ENCODE measurements around the gene DNAJC22. TPM values are rescaled to one million over a fixed set of nuclear protein-coding genes. Genes with fewer than 3 reads are reported as not detected.
A peak's percentile ranks its signal among the peaks of the same experiment; 100 is the strongest.

Gene DNAJC22
- total and polyA plus RNA-seq, 11 donors, result 0.08 to 4.4 (median 0.52) TPM; not detected in 4

GRCh38 chr12:49345051-49345824 lies 1.4 kb upstream of the DNAJC22 start:
- intact Hi-C loops (cut with DNase I), result loop anchor here in 1 of 10 donors (5.0 kb wide), 1 partner anchor 58 kb away; no protein-coding TSS in a partner anchor
- DNase-seq (peak in 2 of 5 donors; percentile 27 to 74), ATAC-seq (peak in 2 of 4 donors; percentile 5)
- peak overlapping the region in 11 of 12 donors; percentile 21 to 57 (median 45) for H3K4me3 ChIP-seq
- 2 to 4% (median 3%) methylated on average over 34 to 70 of the region's 70 CpGs for WGBS, 4 donors
- peaks cover 12 to 60% (median 50%) of the 10 kb centered on the region in 12 donors for H3K4me1 ChIP-seq
- no peaks in the 10 kb centered on the region for H3K9me3 ChIP-seq
- TF ChIP-seq CTCF (IDR thresholded peaks at IDR 0.05) (no peak), POLR2A (IDR thresholded peaks at IDR 0.05) (no peak)
- no peak overlapping the region for H3K27ac ChIP-seq
- no peaks in the 10 kb centered on the region for H3K36me3 ChIP-seq
- H3K27me3 ChIP-seq, result peaks cover 28 to 90% (median 60%) of the 10 kb centered on the region in 9 donors

- no peaks in the 10 kb centered on the region for H3K36me3 ChIP-seq
- intact Hi-C loops (cut with DNase I), result loop anchor here in 1 of 10 donors (5.0 kb wide), 1 partner anchor 59 kb away; no protein-coding TSS in a partner anchor
- DNase-seq, result no peak
- no peak overlapping the region for H3K27ac ChIP-seq
- H3K4me3 ChIP-seq, result peak overlapping the region in 11 of 12 donors; percentile 21 to 57 (median 45)
- no peak for ATAC-seq
- H3K27me3 ChIP-seq, result peaks cover 28 to 94% (median 58%) of the 10 kb centered on the region in 9 donors
- TF ChIP-seq CTCF (IDR thresholded peaks at IDR 0.05), result no peak
- H3K4me1 ChIP-seq, result peaks cover 12 to 60% (median 50%) of the 10 kb centered on the region in 12 donors
- H3K9me3 ChIP-seq, result no peaks in the 10 kb centered on the region
- 1 to 4% (median 2%) methylated on average over 44 to 61 of the region's 61 CpGs for WGBS, 4 donors
These were observed 646 bp upstream of the DNAJC22 start for GRCh38 chr12:49345825-49346658.

GRCh38 chr12:49347311-49348193 lies 864 bp downstream of the DNAJC22 start:
- 7 to 14% (median 8%) methylated on average over 18 to 37 of the region's 37 CpGs for WGBS, 4 donors
- DNase-seq (peak; percentile 80 to 89 (median 82)), ATAC-seq (peak; percentile 78 to 93 (median 87))
- Histone ChIP-seq H3K27me3 (peaks cover 28 to 93% (median 57%) of the 10 kb centered on the region in 9 donors), H3K4me1 (peaks cover 11 to 51% (median 44%) of the 10 kb centered on the region in 12 donors), H3K4me3 (peak overlapping the region; percentile 7 to 57 (median 44)), H3K36me3 (no peaks in the 10 kb centered on the region), H3K9me3 (no peaks in the 10 kb centered on the region), H3K27ac (no peak overlapping the region)
- peak; percentile 91 to 99 (median 96) for TF ChIP-seq CTCF (IDR thresholded peaks at IDR 0.05)
- TF ChIP-seq POLR2A (IDR thresholded peaks at IDR 0.05), result no peak
- intact Hi-C loops (cut with DNase I), result loop anchor here in 1 of 10 donors (5.0 kb wide), 1 partner anchor 60 kb away; no protein-coding TSS in a partner anchor

All from heart left ventricle (tissue), 16 donors.